Endothelial cell of umbilical vein (primary cell): ENCODE data around the gene STMN3.

Experiments used
- EZH2 ChIP-seq: IDR thresholded peaks from 2 replicates; pipeline ENCODE4 v1.6.1; 2012; ENCODE audit warnings: borderline replicate concordance, low read depth, mild to moderate bottlenecking, moderate library complexity, low read length, inconsistent platforms; ENCODE audit not compliant: severe bottlenecking
- FOS ChIP-seq: IDR thresholded peaks from 2 replicates; pipeline ENCODE4 v1.6.1; 2011; ENCODE audit warnings: mild to moderate bottlenecking, low read length, moderate library complexity, borderline replicate concordance; ENCODE audit not compliant: insufficient read depth
- GATA2 ChIP-seq: IDR thresholded peaks from 2 replicates; pipeline ENCODE4 v1.7.0; 2011; ENCODE audit warnings: low read depth, mild to moderate bottlenecking, moderate library complexity, mixed read lengths, low read length; ENCODE audit not compliant: insufficient read length, insufficient read depth
- POLR2A ChIP-seq: IDR thresholded peaks from 2 replicates; pipeline ENCODE4 v1.6.1; 2012; ENCODE audit warnings: low read depth, mild to moderate bottlenecking, control low read depth, low read length
- POLR2AphosphoS5 ChIP-seq: IDR thresholded peaks from 2 replicates; pipeline ENCODE4 v1.6.1; 2012; ENCODE audit warnings: low read depth, mild to moderate bottlenecking, control low read depth, low read length, moderate library complexity; ENCODE audit not compliant: insufficient read depth
- TF ChIP-seq, protein P1 (sequence below), 2 donors: IDR thresholded peaks; 1 replicate in 1 of 2; 2 replicates in 1 of 2; pipeline ENCODE4 v1.5.1; 2011; ENCODE audit warnings: low read length in 2 of 2, mild to moderate bottlenecking in 2 of 2, moderate library complexity in 2 of 2, control low read depth in 1 of 2, inconsistent platforms in 1 of 2, low read depth in 1 of 2; ENCODE audit not compliant: insufficient read depth in 1 of 2; ENCODE audit errors: extremely low read depth in 1 of 2

DNA sequence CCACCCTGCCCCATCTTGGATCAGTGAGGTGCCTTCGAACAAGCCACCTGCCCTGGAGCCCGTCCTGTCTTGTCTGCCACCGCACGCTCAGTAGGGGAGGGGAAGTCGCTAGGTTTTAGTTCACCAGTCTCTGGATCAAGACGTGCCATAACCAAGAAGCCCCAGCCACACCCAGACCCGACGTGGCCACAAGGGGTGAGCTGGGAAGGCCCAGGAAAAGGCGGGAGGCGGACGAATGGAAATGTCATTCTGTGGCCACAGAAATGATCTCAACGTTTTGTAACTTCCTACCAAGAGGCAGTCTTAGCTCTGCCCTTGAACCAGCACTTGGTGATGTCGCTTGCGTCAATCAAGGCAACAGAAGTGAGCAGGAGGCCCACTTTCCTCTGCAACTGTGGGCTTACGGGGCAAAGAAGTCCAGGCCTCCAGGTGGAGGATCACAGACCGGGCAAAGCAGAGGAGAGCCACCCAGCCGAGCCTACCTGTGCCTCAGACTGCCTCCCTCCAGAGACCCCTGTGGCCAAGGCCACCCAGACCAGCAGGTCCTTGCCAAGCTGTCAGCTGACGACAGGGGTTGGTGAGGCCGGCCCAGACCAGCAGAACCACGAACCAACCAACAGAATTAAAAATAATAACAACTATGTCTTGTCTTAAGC is 40.8 kb downstream of the STMN3 start:
- TF ChIP-seq, protein P1, sequence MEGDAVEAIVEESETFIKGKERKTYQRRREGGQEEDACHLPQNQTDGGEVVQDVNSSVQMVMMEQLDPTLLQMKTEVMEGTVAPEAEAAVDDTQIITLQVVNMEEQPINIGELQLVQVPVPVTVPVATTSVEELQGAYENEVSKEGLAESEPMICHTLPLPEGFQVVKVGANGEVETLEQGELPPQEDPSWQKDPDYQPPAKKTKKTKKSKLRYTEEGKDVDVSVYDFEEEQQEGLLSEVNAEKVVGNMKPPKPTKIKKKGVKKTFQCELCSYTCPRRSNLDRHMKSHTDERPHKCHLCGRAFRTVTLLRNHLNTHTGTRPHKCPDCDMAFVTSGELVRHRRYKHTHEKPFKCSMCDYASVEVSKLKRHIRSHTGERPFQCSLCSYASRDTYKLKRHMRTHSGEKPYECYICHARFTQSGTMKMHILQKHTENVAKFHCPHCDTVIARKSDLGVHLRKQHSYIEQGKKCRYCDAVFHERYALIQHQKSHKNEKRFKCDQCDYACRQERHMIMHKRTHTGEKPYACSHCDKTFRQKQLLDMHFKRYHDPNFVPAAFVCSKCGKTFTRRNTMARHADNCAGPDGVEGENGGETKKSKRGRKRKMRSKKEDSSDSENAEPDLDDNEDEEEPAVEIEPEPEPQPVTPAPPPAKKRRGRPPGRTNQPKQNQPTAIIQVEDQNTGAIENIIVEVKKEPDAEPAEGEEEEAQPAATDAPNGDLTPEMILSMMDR (IDR thresholded peaks at IDR 0.05; ENCODE audit: extremely low read depth in 1 of 2, insufficient read depth in 1 of 2, low read depth in 1 of 2, low read length in 2 of 2): no peak
- TF ChIP-seq EZH2 (no peak), POLR2AphosphoS5 (no peak), POLR2A (no peak), FOS (no peak), GATA2 (no peak)
